Colonic mucosa (tissue), 4 donors: ENCODE results near the gene PTTG1IP. TPM values are rescaled to one million over a fixed set of nuclear protein-coding genes. Genes with fewer than 3 reads are reported as not detected.

Experiments
- DNase-seq: peaks from one replicate; pipeline ENCODE4 v3.0.0-alpha.2; 2020
- H3K27ac ChIP-seq: fragments of 200-600 bp; one replicate; pipeline ENCODE4 v1.8.0; 2021
- H3K27me3 ChIP-seq: fragments of 200-600 bp; one replicate; pipeline ENCODE4 v1.8.0; 2021
- H3K36me3 ChIP-seq: fragments of 200-600 bp; one replicate; pipeline ENCODE4 v1.8.0; 2021
- H3K4me1 ChIP-seq: fragments of 200-600 bp; one replicate; pipeline ENCODE4 v1.8.0; 2021; ENCODE audit warnings: mild to moderate bottlenecking
- H3K4me3 ChIP-seq: fragments of 200-600 bp; one replicate; pipeline ENCODE4 v1.8.0; 2021
- H3K9ac ChIP-seq, 2 donors: one replicate each; pipeline ENCODE4 v1.7.0; 2013; ENCODE audit warnings: control low read depth in 2 of 2, low read depth in 2 of 2, low read length in 2 of 2
- H3K9me3 ChIP-seq: fragments of 200-600 bp; one replicate; pipeline ENCODE4 v1.8.0; 2021
- CTCF ChIP-seq: fragments of 200-600 bp; IDR thresholded peaks from one replicate; pipeline ENCODE4 v1.8.0; 2022; ENCODE audit warnings: antibody characterized with exemption, mild to moderate bottlenecking
- intact Hi-C: fragments of 100-400 bp; cut with DNase I; formaldehyde crosslinking; loops from one replicate; pipeline ENCODE4 v1.14.1; 2022
- total RNA-seq, 2 donors: library from RNA; stranded (reverse); fragmentation: NEBNext Ultra II Directional in 1 of 2; extraction: Animal tissue kit (Norgen Biotek cat#: 25700) in 1 of 2; gene quantifications; one replicate each; pipeline ENCODE4 v1.2.1, GENCODE V29; 2021
- donor health status: healthy.
- donor health status: DM: no; HTN: no; CAD: no.
- donor health status: DM: no; HTN: no; CAD: no.

Gene PTTG1IP
- total RNA-seq, 2 donors from 2014 or later = 218 to 414 TPM

- Histone ChIP-seq H3K9me3 (no peaks in the 10 kb centered on the region), H3K4me3 (peak overlapping the region; percentile 56), H3K4me1 (no peaks in the 10 kb centered on the region), H3K36me3 (no peaks in the 10 kb centered on the region), H3K9ac (peak overlapping the region; percentile 34 to 51), H3K27me3 (no peaks in the 10 kb centered on the region), H3K27ac (no peak overlapping the region)
- TF ChIP-seq CTCF = no peak
- peak; percentile 35 for DNase-seq
- intact Hi-C loops = no loop called here
These were observed 56.6 kb downstream of the PTTG1IP start for GRCh38 chr21:44816761-44817505.

GRCh38 chr21:44815852-44816628 is 57.5 kb downstream of the PTTG1IP start:
- TF ChIP-seq CTCF = no peak
- intact Hi-C loops = no loop called here
- Histone ChIP-seq H3K4me1 (no peaks in the 10 kb centered on the region), H3K4me3 (no peak overlapping the region), H3K9me3 (no peaks in the 10 kb centered on the region), H3K27me3 (no peaks in the 10 kb centered on the region), H3K27ac (no peak overlapping the region), H3K36me3 (no peaks in the 10 kb centered on the region), H3K9ac (no peak overlapping the region)
- DNase-seq = no peak

- no peak for DNase-seq
- H3K9me3 ChIP-seq = no peaks in the 10 kb centered on the region
- H3K36me3 ChIP-seq = no peaks in the 10 kb centered on the region
- no peak for TF ChIP-seq CTCF
- no peaks in the 10 kb centered on the region for H3K4me1 ChIP-seq
- intact Hi-C loops = no loop called here
- no peak overlapping the region for H3K27ac ChIP-seq
- no peaks in the 10 kb centered on the region for H3K27me3 ChIP-seq
- no peak overlapping the region for H3K4me3 ChIP-seq
- H3K9ac ChIP-seq = no peak overlapping the region
These were observed 58.3 kb downstream of the PTTG1IP start for GRCh38 chr21:44815225-44815624.

- Histone ChIP-seq H3K4me1 (no peaks in the 10 kb centered on the region), H3K27ac (no peak overlapping the region), H3K9ac (no peak overlapping the region), H3K36me3 (no peaks in the 10 kb centered on the region), H3K27me3 (no peaks in the 10 kb centered on the region), H3K9me3 (no peaks in the 10 kb centered on the region), H3K4me3 (no peak overlapping the region)
- intact Hi-C loops = no loop called here
- no peak for TF ChIP-seq CTCF
- DNase-seq = no peak
These were observed 58.9 kb downstream of the PTTG1IP start for GRCh38 chr21:44814498-44815023.

GRCh38 chr21:44813727-44814126 is 59.8 kb downstream of the PTTG1IP start:
- H3K4me3 ChIP-seq = no peak overlapping the region
- no peak for DNase-seq
- no peaks in the 10 kb centered on the region for H3K36me3 ChIP-seq
- TF ChIP-seq CTCF = no peak
- no peaks in the 10 kb centered on the region for H3K9me3 ChIP-seq
- H3K9ac ChIP-seq = no peak overlapping the region
- H3K4me1 ChIP-seq = no peaks in the 10 kb centered on the region
- intact Hi-C loops = no loop called here
- no peaks in the 10 kb centered on the region for H3K27me3 ChIP-seq
- H3K27ac ChIP-seq = no peak overlapping the region
